Posterior vena cava (tissue), 2 donors: ENCODE measurements around the gene ARF1. TPM values are rescaled to one million over a fixed set of nuclear protein-coding genes. Genes with fewer than 3 reads are reported as not detected.

Experiments
- microRNA-seq, 2 donors: library from miRNA; unstranded; fragments of <30 nt; microRNA quantifications; one replicate each; pipeline ENCODE4 v1.2.0, GENCODE V29; 2020 to 2021; ENCODE audit warnings: borderline microRNAs expressed in 2 of 2
- total RNA-seq, 2 donors: library from RNA; stranded (reverse); fragmentation: NEBNext Ultra II Directional; extraction: Animal tissue kit (Norgen Biotek cat#: 25700); gene quantifications; one replicate each; pipeline ENCODE4 v1.2.1, GENCODE V29; 2021
- donor health status: DM: yes; HTN: yes; CAD: no.
- donor health status: DM: yes; HTN: yes; CAD: no.

Gene ARF1
- total RNA-seq, 2 donors from 2014 or later, result 300 to 342 TPM

Small RNA genes lying within 50 kb of the gene (microRNA-seq; reads per million reads assigned to microRNA genes)
- gene MIR3620, result 1.3 to 2.6 reads per million in 2 donors

Other genes starting within 250 kb of the ARF1 start
- gene WNT9A, start 134.8 kb upstream of the ARF1 start, total RNA-seq, result 1 to 10 TPM; 2.7 to 3.3 TPM
- not detected for gene WNT3A, start 75.7 kb upstream of the ARF1 start, total RNA-seq
- gene C1orf35, start 20.6 kb downstream of the ARF1 start, total RNA-seq, result 1 to 10 TPM; 7.8 to 8.0 TPM
- 10 to 100 TPM; 30.0 to 30.9 TPM for gene MRPL55, start 26.6 kb downstream of the ARF1 start, total RNA-seq
- 100 to 1,000 TPM; 220 to 234 TPM for gene GUK1, start 57.6 kb downstream of the ARF1 start, total RNA-seq
- 1 to 10 TPM; 6.9 to 8.2 TPM for gene GJC2, start 67.2 kb downstream of the ARF1 start, total RNA-seq
- gene IBA57, start 83.1 kb downstream of the ARF1 start, total RNA-seq, result 1 to 10 TPM; 7.4 to 7.8 TPM
- 1 to 10 TPM; 3.5 to 6.3 TPM for gene OBSCN, start 125.3 kb downstream of the ARF1 start, total RNA-seq